ENCODE measurements around the gene DIDO1.
"Not testable (repeated sequence)": the region's sequence is repeated elsewhere in the genome, so short reads cannot be mapped to it uniquely, and the experiment has no call there.

DIDO1 gene

GRCh38 chr20:62875419-62876361 is 50.6 kb downstream of the DIDO1 start:
- peak; percentile 58 for DNase-seq

GRCh38 chr20:62874964-62875344 is 51.4 kb downstream of the DIDO1 start:
- no peak for DNase-seq

GRCh38 chr20:62873681-62874031 is 52.6 kb downstream of the DIDO1 start:
- not testable (repeated sequence) for DNase-seq

- no peak for DNase-seq
Observed at GRCh38 chr20:62873280-62873679, 53.0 kb downstream of the DIDO1 start.

GRCh38 chr20:62872862-62873261 is 53.4 kb downstream of the DIDO1 start:
- no peak for DNase-seq

GRCh38 chr20:62872184-62872847 is 54.0 kb downstream of the DIDO1 start:
- DNase-seq: no peak

GRCh38 chr20:62864207-62864606 is 62.1 kb downstream of the DIDO1 start:
- DNase-seq: no peak

GRCh38 chr20:62861726-62862336 is 64.5 kb downstream of the DIDO1 start, which contains the start of gene TCFL5:
Gene TCFL5, minus strand, starts transcription at chr20:62861822. Its CDS starts 152 bp downstream, at chr20:62861670.
- peak; percentile 37 for DNase-seq

- DNase-seq: no peak
Observed at GRCh38 chr20:62860924-62861691, 65.2 kb downstream of the DIDO1 start.

- no peak for DNase-seq
Observed at GRCh38 chr20:62860391-62860923, 65.8 kb downstream of the DIDO1 start.

- no peak for DNase-seq
Observed at GRCh38 chr20:62859721-62860120, 66.6 kb downstream of the DIDO1 start.

GRCh38 chr20:62858058-62858830 is 68.1 kb downstream of the DIDO1 start:
- no peak for DNase-seq

GRCh38 chr20:62856931-62857619 is 69.2 kb downstream of the DIDO1 start:
- no peak for DNase-seq

GRCh38 chr20:62855120-62855519 is 71.2 kb downstream of the DIDO1 start:
- no peak for DNase-seq

GRCh38 chr20:62854121-62854520 is 72.2 kb downstream of the DIDO1 start:
- no peak for DNase-seq

- DNase-seq: not testable (repeated sequence)
Observed at GRCh38 chr20:62853304-62853703, 73.0 kb downstream of the DIDO1 start.

GRCh38 chr20:62852841-62853240 is 73.5 kb downstream of the DIDO1 start:
- no peak for DNase-seq

GRCh38 chr20:62852196-62852595 is 74.1 kb downstream of the DIDO1 start:
- DNase-seq: no peak

- DNase-seq: no peak
Observed at GRCh38 chr20:62850333-62850974, 75.9 kb downstream of the DIDO1 start.

- no peak for DNase-seq
Observed at GRCh38 chr20:62849431-62849830, 76.9 kb downstream of the DIDO1 start.

GRCh38 chr20:62848917-62849316 is 77.4 kb downstream of the DIDO1 start:
- DNase-seq: not testable (repeated sequence)
